G401.6 (cell line): ENCODE data around the gene A4GALT.
"Not testable (repeated sequence)": the region's sequence is repeated elsewhere in the genome, so short reads cannot be mapped to it uniquely, and the experiment has no call there.

ENCODE experiments used
- FAIRE-seq: peaks from 2 replicates; lab custom pipeline; 2012; peaks lifted over from hg19 to GRCh38; lab: Jason Lieb, UNC

Gene A4GALT

GRCh38 chr22:42740320-42740719 lies 19.6 kb upstream of the A4GALT start:
- FAIRE-seq: not testable (repeated sequence)

DNA sequence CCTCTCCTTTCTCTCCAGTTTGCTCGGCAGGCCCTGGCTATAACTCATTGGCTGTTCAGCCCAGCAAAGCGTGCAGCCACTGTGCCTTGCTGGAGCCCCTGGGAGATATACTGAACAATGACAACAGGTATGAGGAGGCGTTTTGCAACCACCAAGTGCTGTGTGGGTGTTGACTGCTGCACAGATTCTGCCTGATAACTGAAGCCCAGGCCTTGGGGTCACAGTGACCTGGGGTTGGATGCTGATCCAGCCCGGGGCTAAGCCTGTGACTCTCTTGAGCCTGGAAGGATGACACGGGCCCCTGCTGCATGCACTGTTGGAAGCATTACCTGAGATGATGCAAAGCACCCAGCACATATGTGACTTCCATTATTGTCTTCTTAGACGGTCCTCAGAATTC lies 13.7 kb upstream of the A4GALT start:
- FAIRE-seq: no peak

DNA sequence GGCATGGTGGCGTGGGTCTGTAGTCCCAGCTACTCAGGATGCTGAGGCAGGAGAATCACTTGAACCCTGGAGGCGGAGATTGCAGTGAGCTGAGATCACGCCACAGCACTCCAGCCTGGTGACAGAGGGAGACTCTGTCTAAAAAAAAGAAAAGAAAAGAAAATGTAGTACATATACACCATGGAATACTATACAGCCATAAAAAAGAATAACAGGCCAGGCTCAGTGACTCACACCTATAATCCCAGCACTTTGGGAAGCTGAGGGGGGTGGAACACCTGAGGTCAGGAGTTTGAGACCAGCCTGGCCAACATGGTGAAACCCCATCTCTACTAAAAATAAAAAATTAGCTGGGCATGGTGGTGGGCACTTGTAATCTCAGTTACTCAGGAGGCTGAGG lies 12.7 kb upstream of the A4GALT start:
- FAIRE-seq: not testable (repeated sequence)

DNA sequence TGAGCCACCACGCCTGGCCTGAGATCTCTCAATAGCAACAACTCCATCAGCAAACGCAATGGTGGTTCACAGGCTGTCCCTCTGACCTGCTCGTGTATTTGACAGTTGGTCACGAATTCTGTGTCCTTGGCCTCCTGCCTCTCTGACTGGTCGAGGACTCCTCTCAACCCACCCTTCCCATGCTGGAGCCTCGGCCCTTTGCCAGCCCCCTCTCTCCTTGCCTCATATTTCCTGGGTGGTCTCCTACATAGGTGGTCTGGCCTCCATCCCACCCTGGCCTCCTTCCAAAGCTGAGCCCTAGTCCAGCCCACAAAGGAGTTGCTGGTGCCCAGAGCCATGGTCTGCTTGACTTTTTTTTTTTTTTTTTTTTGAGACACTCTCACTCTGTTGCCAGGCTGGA lies 11.4 kb upstream of the A4GALT start:
- FAIRE-seq: no peak

- no peak for FAIRE-seq
Measured at GRCh38 chr22:42726811-42727210, 6.1 kb upstream of the A4GALT start.

GRCh38 chr22:42725606-42726355 lies 5.1 kb upstream of the A4GALT start:
- FAIRE-seq: no peak

DNA sequence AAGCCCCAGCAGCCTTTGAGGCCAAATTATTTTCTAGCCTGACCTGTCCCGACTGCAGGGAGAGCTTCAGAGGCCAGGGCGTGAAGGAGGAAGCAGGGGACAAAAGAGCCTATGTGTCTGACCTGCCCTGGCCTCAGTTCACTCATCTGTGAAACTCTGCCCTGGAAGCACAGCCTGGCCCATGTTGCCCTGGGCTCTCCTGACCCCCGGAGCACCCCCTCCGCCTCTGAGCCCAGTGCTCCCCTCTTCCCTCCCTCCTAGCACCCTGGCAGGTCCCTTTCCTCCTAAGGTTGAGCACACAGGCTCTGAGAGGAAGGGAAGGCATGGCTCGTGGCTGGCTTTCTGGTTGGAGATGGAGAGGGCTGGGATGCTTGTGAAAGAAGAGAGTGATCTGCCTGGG lies 3.4 kb upstream of the A4GALT start:
- FAIRE-seq: no peak

DNA sequence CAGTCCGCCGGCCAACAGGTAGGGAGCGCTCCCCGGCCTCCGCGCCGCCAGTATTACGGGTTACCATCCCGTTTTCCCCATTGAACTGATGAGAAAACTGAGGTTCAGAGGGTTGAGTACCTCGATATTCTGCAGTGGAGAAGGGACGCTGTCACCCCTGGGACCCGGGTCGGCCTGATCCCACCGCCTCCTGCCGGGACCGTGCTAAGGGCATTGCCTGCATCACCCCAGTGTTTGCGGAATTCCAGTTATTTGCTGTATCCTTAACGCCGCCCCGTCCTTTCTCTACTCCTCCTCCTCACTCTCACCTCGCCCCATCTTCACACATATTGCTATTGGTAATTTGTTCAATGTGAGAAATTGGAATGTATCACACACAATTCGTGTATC lies 370 bp upstream of the A4GALT start:
- no peak for FAIRE-seq

GRCh38 chr22:42719656-42720262 lies 911 bp downstream of the A4GALT start:
- FAIRE-seq: no peak

- FAIRE-seq: no peak
Measured at GRCh38 chr22:42719133-42719532, 1.5 kb downstream of the A4GALT start.

DNA sequence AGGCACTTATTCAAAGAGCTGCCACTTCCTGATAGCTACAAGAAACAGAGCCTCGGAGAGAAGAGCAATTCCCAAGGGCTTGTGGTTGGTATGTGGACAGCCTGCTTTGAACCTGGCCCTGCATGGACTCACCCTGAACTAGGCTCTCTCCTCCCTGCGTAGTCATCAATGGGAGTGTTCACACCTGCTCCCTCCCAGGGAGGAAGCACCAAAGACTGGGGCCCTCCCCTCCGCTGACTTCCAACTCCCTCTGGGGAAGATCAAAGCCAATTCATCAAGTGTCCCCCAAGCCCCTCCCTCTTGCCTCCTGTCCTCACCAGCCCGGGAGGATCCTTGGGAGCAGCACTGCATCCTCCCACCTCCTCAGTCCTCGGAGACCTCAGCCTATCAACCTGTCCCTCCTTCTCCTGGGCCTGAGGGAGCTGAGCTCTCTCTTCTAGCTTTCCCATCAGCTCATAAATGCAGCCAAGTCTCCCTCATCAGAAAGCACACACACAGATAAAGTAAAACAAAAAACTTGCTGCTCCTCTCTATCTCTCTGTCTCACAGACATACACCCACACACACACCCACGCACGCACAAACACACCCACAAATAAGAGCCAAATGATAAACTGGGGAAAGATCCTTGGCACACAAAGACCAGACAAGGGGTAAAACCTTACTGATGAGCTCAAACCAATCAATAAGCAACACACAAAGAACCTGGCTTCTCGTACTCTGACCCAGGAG lies 3.3 kb downstream of the A4GALT start:
- FAIRE-seq: no peak

DNA sequence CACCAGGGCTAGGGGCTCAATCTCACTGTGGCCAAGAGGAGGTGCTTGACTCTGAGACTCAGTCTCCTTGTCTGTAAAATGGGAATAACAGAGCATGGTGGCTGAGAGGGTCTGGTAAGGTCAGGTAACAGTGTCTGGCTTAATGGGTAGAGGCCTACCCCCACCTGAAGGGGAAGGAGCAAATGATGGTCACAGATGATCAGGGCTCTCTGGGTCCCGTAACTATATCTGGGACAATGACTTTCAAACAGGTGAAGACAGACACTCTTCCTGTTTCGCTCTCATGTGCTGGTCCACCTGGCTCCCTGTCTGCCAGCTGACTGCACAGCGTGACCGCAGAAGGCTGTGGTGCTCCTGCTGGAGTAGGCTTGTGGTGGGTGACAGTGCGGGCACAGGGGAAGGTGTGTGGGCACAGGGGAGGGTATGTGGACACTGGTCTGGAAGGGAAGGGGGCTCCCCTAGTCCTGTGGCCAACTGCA lies 4.0 kb downstream of the A4GALT start:
- FAIRE-seq: no peak

DNA sequence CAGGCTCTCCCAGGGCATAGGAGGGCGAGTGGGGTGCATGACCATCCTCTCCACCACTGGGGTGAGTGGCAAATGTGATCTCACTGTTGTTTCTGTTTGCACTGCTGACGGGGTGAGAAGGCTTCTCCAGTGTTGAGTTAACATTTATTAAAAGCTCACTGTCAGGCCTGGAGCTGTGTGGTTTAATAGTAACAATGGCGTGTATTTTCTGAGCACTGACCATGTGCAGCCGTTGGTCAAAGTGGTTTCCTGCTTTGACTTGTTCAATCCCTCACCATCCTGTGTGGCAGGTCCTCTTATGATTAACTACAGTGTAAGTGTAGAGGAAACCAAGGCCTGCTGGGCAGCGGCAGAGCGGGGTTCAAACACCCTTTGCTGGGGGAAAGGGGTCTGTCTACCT lies 4.4 kb downstream of the A4GALT start:
- FAIRE-seq: no peak

DNA sequence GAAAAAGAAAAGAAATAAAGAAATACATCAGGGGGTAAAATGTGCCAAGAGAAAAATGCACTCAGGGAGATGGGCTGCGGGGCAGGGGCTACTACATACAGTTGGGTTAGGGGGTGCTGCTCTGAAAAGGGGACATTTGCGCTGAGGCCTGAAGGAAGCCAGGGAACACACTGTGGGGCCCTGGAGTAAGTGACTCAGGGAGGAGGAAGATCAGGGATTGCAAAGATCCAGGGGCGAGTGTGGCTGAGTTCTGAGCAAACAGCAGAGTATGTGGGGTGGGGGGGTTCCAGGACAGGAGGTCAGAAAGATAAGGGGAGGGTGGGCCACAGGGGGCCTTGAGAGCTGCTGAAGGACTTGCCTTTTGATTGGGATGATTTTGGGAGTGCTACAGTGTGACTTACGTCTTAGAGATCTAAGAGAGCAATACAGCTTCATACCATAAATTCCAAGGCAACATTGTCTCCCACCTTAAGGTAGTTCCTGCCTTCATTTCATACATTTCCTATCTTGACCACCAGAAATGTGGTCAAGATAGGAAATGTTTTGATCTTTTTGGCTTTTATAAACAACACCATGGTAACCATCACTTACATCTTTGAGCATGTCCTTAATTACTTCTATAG lies 5.8 kb downstream of the A4GALT start:
- no peak for FAIRE-seq

- no peak for FAIRE-seq
Measured at GRCh38 chr22:42714308-42714707, 6.4 kb downstream of the A4GALT start.

DNA sequence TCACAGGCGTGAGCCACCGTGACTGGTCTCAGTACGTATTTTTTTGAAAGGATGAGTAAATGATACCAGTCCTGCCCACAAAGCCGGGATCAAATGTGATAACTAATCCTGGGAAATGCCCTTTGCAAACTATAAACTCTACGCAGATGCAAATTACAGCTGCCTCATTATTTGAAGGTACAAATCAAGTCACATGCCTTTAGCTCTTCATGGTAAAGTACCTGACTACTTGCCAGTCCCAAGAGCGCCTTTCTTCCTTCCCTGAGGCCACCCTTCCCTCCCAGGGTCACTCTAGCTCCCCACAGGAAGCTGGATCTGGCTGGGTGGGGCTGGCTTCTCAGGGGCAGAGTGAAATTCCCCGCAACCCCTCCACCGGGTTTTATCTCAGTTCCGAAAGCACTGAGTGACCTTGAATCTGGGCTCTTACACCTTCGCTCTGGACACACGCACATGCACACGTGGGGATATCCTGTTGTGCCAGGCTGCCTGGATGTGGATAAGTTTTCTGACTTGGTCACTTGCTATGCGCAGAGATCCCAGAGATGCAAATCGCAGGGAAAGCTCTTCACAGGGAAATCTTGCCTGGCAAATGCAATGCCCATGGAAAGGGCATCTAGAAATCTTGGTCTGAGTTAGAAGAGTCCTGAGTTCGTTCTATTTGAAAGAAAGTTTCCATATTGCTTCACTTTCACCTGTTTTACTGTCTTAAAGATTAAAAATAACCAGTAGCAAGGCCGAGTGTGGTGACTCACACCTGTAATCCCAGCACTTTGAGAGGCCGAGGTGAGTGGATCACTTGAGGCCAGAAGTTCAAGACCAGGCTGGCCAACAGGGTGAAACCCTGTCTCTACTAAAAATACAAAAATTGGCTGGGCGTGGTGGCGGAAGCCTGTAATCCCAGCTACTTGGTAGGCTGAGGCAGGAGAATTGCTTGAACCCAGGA lies 8.5 kb downstream of the A4GALT start:
- no peak for FAIRE-seq

DNA sequence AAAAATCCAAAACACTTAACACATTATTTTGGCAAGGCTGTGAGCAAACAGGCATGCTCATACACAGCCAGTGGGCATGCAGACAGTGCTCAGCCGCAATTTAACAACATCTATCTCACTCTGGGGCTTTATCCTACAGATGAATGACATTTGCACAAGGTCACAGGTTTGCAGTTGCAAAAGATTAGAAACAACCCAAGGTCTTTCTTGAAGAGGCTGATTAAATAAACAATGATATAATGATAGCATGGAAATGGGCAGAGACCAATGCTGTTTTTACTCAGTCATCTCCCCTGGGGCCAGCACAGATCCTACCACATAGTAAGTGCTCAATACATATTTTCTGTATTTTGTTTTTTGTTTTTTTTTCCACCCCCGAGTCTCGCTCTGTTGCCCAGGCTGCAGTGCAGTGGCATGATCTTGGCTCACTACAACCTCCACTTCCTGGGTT lies 9.4 kb downstream of the A4GALT start:
- no peak for FAIRE-seq

- no peak for FAIRE-seq
Measured at GRCh38 chr22:42708417-42708816, 12.3 kb downstream of the A4GALT start.

- no peak for FAIRE-seq
Measured at GRCh38 chr22:42707496-42707895, 13.2 kb downstream of the A4GALT start.

DNA sequence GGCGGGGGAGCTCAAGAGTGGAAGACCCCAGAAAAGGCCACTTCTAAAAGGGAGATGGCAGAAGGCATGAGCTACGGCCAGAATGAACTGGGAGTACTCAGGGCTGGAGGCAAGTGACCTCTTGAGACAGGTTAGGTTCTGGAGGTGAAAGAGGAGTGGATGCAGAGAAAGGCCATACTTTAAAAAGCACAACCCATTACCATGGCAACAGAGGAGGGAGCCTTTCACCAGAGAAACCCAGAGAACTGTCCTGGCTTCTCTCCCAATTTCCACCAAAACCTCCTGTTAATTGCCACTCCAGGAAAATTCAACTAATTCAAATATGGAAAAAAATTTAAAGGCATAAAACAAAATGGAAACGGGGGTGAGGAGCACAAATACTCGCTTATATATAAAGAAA lies 15.8 kb downstream of the A4GALT start:
- FAIRE-seq: no peak

GRCh38 chr22:42702675-42703074 lies 18.0 kb downstream of the A4GALT start:
- no peak for FAIRE-seq

GRCh38 chr22:42701694-42702093 lies 19.0 kb downstream of the A4GALT start:
- FAIRE-seq: no peak
